ENCODE results near the gene HOMER3.
"Not testable (repeated sequence)": the region's sequence is repeated elsewhere in the genome, so short reads cannot be mapped to it uniquely, and the experiment has no call there.

HOMER3 gene

DNA sequence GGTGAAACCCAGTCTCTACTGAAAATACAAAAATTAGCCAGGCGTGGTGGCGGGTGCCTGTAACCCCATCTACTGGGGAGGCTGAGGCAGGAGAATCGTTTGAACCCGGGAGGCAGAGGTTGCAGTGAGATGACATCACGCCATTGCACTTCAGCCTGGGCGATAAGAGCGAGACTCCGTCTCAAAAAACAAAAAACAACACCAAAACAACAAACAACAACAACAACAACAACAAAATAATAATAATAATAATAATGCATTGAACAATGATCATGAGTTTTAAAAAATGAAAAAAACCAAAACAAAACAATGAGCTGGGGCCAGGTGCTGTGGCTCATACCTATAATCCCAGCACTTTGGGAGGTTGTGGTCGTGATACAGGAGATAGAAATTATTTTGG is 23.1 kb upstream of the HOMER3 start:
- DNase-seq = no peak
- Histone ChIP-seq H3K36me3 (no peaks in the 10 kb centered on the region), H3K4me3 (ENCODE audit: low read depth, low read length) (no peak overlapping the region), H3K27me3 (ENCODE audit: insufficient read depth, low read depth, severe bottlenecking) (no peaks in the 10 kb centered on the region), H3K27ac (no peak overlapping the region), H3K9me3 (ENCODE audit: severe bottlenecking) (peaks cover 3% of the 10 kb centered on the region)
- TF ChIP-seq, protein P1, sequence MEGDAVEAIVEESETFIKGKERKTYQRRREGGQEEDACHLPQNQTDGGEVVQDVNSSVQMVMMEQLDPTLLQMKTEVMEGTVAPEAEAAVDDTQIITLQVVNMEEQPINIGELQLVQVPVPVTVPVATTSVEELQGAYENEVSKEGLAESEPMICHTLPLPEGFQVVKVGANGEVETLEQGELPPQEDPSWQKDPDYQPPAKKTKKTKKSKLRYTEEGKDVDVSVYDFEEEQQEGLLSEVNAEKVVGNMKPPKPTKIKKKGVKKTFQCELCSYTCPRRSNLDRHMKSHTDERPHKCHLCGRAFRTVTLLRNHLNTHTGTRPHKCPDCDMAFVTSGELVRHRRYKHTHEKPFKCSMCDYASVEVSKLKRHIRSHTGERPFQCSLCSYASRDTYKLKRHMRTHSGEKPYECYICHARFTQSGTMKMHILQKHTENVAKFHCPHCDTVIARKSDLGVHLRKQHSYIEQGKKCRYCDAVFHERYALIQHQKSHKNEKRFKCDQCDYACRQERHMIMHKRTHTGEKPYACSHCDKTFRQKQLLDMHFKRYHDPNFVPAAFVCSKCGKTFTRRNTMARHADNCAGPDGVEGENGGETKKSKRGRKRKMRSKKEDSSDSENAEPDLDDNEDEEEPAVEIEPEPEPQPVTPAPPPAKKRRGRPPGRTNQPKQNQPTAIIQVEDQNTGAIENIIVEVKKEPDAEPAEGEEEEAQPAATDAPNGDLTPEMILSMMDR (IDR thresholded peaks at IDR 0.05; ENCODE audit: low read depth, low read length) = no peak

DNA sequence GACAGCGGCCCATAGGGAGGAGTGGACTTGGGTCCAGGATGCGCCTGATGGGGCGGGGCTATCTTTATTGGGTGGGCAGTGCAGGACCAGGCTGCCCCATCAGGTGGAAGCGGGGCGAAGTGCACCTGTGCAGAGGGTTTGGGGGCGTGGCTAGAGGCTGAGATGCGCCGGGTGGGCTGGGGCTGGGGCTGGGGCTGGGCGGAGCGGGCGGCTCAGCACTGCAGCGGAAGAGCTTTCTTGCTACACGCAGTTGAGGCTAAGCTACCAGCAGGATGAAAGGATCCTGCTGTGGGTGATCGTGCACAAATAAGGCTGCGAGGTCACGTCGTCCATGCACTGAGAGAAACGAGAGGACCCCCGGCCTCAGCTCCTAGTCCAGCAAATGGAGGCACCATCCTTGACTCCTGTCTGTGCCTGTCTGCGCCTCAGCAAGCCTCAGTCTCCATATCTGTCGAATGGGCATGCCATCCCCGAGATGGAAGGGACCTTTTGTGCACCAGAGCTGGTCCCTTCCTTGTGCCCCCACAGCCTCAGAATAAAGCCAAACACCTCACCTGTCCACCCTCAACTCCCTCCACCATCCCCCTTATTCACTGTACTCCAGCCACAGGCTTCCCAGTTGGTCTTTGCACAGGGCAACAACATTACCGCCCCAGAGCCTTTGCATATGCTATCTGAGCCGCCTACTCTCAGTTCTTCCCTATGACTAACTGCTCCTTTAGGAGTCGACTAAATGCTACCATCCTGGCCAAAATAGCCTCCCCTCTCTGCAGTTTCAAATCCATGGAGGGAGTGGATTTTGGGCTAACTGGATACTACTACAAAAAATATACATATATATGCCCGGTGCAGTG is 21.0 kb upstream of the HOMER3 start:
- no peaks in the 10 kb centered on the region for H3K9me3 ChIP-seq (ENCODE audit: severe bottlenecking)
- no peaks in the 10 kb centered on the region for H3K36me3 ChIP-seq
- TF ChIP-seq, protein P1 (IDR thresholded peaks at IDR 0.05; ENCODE audit: low read depth, low read length) = no peak
- no peak for DNase-seq
- H3K27ac ChIP-seq = no peak overlapping the region
- H3K4me3 ChIP-seq (ENCODE audit: low read depth, low read length) = no peak overlapping the region
- no peaks in the 10 kb centered on the region for H3K27me3 ChIP-seq (ENCODE audit: insufficient read depth, low read depth, severe bottlenecking)

DNA sequence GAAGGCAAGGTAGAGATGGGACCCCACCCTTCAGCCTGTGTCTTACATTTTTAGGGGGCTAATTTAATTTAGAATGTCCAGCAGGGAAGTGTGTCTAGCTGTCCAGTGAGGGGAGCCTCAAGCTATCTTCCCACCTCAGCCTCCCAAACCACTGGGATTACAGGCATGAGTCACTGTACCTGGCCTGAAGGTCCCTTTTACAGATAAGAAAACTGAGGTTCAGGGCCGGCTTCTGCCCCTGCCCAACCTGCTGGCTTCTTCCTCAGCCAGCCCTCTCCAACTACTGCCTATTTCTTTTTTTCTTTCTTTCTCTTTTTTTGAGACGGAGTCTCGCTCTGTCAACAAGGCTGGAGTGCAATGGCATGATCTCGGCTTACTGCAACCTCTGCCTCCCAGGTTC is 19.4 kb upstream of the HOMER3 start:
- no peaks in the 10 kb centered on the region for H3K27me3 ChIP-seq (ENCODE audit: insufficient read depth, low read depth, severe bottlenecking)
- DNase-seq = no peak
- no peaks in the 10 kb centered on the region for H3K9me3 ChIP-seq (ENCODE audit: severe bottlenecking)
- H3K27ac ChIP-seq = no peak overlapping the region
- H3K4me3 ChIP-seq (ENCODE audit: low read depth, low read length) = no peak overlapping the region
- H3K36me3 ChIP-seq = no peaks in the 10 kb centered on the region
- TF ChIP-seq, protein P1 (IDR thresholded peaks at IDR 0.05; ENCODE audit: low read depth, low read length) = no peak

DNA sequence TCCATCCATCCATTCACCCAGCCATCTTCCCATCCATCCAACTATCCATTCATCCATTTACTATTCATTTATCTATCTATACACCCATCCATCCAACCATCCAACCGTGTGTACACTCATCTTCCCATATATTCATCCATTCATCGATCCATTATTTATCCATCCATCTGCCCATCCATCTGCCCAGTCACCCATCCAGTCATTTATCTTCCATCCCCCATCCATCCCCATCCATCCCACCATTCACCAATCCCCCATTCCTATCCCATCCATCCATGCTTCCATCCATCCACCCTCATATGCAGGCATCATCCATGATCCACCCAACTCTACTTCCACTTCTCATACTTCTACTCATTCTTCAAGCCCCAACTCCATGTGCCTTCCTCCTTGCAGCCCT is 14.0 kb upstream of the HOMER3 start:
- Histone ChIP-seq H3K4me3 (ENCODE audit: low read depth, low read length) (no peak overlapping the region), H3K27ac (no peak overlapping the region), H3K9me3 (ENCODE audit: severe bottlenecking) (no peaks in the 10 kb centered on the region), H3K36me3 (no peaks in the 10 kb centered on the region), H3K27me3 (ENCODE audit: insufficient read depth, low read depth, severe bottlenecking) (no peaks in the 10 kb centered on the region)
- TF ChIP-seq, protein P1 (IDR thresholded peaks at IDR 0.05; ENCODE audit: low read depth, low read length) = no peak
- DNase-seq = no peak

DNA sequence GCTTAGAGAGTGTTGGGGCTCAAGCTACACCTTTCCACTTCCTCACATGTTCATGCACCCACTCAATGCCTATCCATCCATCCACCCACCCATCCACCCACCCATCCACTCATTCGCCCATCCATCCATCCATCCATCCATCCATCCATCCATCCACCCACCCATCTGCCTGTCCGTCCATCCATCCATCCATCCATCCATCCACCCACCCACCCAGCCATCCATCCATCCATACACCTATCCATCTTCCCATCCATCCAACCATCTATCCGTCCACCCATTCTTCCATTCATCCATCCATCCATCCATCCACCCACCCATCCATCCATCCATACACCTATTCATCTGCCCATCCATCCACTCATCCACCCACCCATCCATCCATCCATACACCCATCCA is 13.1 kb upstream of the HOMER3 start:
- TF ChIP-seq, protein P1 (IDR thresholded peaks at IDR 0.05; ENCODE audit: low read depth, low read length) = no peak
- DNase-seq = no peak
- Histone ChIP-seq H3K9me3 (ENCODE audit: severe bottlenecking) (no peaks in the 10 kb centered on the region), H3K27me3 (ENCODE audit: insufficient read depth, low read depth, severe bottlenecking) (no peaks in the 10 kb centered on the region), H3K36me3 (no peaks in the 10 kb centered on the region), H3K4me3 (ENCODE audit: low read depth, low read length) (no peak overlapping the region), H3K27ac (no peak overlapping the region)

DNA sequence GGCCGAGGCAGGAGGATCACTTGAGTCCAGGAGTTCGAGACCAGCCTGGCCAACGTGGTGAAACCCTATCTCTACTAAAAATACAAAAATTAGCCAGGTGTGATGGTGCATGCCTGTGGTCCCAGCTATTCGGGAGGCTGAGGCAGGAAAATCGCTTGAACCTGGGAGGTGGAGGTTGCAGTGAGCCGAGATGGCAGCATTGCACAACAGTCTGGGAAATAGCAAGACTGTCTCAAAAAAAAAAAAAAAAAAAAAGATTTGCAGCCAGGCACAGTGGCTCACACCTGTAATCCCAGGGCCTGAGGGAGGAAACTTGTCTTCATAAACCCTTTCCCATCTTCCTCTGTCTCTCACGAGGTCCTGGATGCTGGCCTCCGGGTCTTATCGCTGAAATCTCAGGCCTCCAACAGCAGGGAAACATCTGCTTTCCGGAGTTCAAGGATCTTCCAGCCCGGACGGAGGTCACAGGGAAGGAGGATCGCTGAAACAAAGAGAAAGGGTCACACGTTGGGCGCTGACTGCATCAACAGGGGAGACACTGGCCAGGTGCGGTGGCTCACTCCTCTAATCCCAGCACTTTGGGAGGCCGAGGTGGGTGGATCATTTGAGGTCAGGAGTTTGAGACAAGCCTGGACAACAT is 11.5 kb upstream of the HOMER3 start:
- not testable (repeated sequence) for H3K4me3 ChIP-seq (ENCODE audit: low read depth, low read length); H3K36me3 ChIP-seq; H3K27ac ChIP-seq; H3K9me3 ChIP-seq (ENCODE audit: severe bottlenecking); DNase-seq; H3K27me3 ChIP-seq (ENCODE audit: insufficient read depth, low read depth, severe bottlenecking)

Data from WERI-Rb-1 (cell line).